Progenitor cell of endocrine pancreas (in vitro differentiated cells): Measurements from ENCODE around the gene ZNF579. TPM values are rescaled to one million over a fixed set of nuclear protein-coding genes. Genes with fewer than 3 reads are reported as not detected.
"Not testable (repeated sequence)": the region's sequence is repeated elsewhere in the genome, so short reads cannot be mapped to it uniquely, and the experiment has no call there.

Experiments used
- DNase-seq: peaks from one replicate; pipeline ENCODE4 v3.0.0; 2021; ENCODE audit warnings: low spot score; ENCODE audit not compliant: unreplicated experiment
- H3K27ac Mint-ChIP-seq: 2 replicates; pipeline ENCODE4 v1.8.0; 2021; ENCODE audit warnings: mild to moderate bottlenecking, moderate library complexity, mixed read lengths
- H3K27me3 Mint-ChIP-seq: 2 replicates; pipeline ENCODE4 v1.8.0; 2021; ENCODE audit warnings: mixed read lengths
- H3K36me3 Mint-ChIP-seq: 2 replicates; pipeline ENCODE4 v1.8.0; 2022; ENCODE audit warnings: mixed read lengths; ENCODE audit not compliant: insufficient read depth
- H3K4me1 Mint-ChIP-seq: 2 replicates; pipeline ENCODE4 v1.8.0; 2021; ENCODE audit warnings: low read depth, mixed read lengths
- H3K4me3 Mint-ChIP-seq: 2 replicates; pipeline ENCODE4 v1.8.0; 2021; ENCODE audit warnings: low read depth, mild to moderate bottlenecking, moderate library complexity, mixed read lengths
- H3K9me3 Mint-ChIP-seq: 2 replicates; pipeline ENCODE4 v1.8.0; 2021; ENCODE audit warnings: low read depth, mixed read lengths
- total RNA-seq: library from RNA; stranded (reverse); gene quantifications from 2 replicates; pipeline ENCODE4 v1.2.1, GENCODE V29; 2021
- TF ChIP-seq, protein P1 (sequence below): fragments of 200-600 bp; sonication (generic); IDR thresholded peaks from one replicate; pipeline ENCODE4 v1.5.0; 2021; ENCODE audit warnings: antibody characterized with exemption, mild to moderate bottlenecking; ENCODE audit not compliant: unreplicated experiment

Gene ZNF579
- total RNA-seq, 1 donor from 2014 or later = 29.1 TPM

DNA sequence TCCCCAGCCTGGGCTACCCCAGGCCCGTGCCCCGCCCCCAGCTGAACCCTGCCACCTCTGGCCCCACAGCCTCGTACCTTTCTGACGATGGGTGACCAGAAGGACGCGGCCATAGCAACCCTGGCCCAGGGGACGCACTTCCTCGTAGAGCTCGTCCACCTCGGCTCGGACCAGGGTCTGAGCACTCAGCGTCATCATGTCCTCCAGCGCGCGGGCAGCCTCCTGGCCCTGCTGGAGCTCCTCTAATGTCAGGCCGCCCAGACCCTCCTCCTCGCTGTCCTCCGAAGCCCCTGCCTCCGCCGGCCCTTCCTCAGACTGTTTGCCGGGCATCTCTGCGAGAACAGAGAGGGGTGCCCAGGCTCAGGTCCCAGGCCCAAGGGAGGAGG is 44.7 kb downstream of the ZNF579 start:
- DNase-seq = no peak
- Mint-ChIP-seq H3K4me3 (no peak overlapping the region), H3K27me3 (no peaks in the 10 kb centered on the region), H3K36me3 (no peaks in the 10 kb centered on the region), H3K9me3 (no peaks in the 10 kb centered on the region), H3K27ac (no peak overlapping the region), H3K4me1 (no peaks in the 10 kb centered on the region)
- TF ChIP-seq, protein P1, sequence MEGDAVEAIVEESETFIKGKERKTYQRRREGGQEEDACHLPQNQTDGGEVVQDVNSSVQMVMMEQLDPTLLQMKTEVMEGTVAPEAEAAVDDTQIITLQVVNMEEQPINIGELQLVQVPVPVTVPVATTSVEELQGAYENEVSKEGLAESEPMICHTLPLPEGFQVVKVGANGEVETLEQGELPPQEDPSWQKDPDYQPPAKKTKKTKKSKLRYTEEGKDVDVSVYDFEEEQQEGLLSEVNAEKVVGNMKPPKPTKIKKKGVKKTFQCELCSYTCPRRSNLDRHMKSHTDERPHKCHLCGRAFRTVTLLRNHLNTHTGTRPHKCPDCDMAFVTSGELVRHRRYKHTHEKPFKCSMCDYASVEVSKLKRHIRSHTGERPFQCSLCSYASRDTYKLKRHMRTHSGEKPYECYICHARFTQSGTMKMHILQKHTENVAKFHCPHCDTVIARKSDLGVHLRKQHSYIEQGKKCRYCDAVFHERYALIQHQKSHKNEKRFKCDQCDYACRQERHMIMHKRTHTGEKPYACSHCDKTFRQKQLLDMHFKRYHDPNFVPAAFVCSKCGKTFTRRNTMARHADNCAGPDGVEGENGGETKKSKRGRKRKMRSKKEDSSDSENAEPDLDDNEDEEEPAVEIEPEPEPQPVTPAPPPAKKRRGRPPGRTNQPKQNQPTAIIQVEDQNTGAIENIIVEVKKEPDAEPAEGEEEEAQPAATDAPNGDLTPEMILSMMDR = no peak

DNA sequence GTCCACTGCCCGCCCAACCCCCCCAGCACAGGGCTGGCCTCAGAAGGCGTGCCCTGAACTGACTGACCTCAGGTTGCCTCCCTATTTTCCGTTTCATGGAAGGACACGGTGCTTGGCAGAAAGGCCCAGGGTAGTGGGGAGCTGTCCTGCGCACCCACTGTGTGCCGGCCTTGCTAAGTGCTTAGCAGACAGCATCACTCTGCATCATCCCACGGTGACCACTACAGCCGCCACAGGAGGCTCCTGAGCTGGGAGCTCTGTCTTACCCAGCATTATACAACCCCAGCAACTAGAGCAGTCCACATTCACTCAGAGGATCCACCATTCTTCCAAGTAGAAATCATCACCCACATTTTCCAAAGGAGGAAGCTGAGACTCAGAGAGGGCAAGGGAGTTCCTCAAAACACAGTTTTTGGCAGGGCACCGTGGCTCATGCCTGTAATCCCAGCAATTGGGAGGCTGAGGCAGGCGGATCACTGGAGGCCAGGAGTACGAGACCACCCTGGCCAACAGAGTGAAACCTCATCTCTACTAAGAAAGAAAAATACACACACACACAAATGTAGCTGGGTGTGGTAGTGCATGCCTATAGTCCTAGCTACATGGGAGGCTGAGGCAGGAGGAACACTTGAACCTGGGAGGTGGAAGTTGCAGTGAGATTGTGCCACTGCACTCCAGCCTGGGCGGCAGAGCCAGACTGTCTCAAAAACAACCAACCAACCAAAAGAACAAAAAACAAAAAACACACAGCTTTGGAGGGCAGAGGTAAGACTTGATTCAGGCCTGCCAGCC is 45.3 kb downstream of the ZNF579 start:
- Mint-ChIP-seq H3K9me3 (no peaks in the 10 kb centered on the region), H3K4me1 (no peaks in the 10 kb centered on the region), H3K27me3 (no peaks in the 10 kb centered on the region), H3K4me3 (no peak overlapping the region), H3K27ac (no peak overlapping the region), H3K36me3 (no peaks in the 10 kb centered on the region)
- DNase-seq = no peak
- TF ChIP-seq, protein P1 = no peak

DNA sequence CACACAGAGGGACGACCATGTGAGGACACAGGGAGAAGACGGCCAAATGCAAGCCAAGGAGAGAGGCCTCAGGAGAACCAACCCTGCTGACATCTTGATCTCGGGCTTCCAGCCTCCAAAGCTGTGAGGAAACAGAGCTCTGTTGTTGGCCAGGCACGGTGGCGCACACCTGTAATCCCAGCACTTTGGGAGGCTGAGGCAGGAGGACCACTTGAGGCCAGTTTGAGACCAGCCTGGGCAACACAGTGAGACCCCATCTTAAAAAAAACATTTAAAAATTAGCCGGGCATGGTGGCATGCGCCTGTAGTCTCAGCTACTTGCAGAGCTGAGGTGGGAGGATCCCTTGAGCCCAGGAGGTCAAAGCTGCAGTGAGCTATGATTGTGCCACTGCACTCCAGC is 46.4 kb downstream of the ZNF579 start:
- not testable (repeated sequence) for H3K4me3 Mint-ChIP-seq, DNase-seq, H3K27me3 Mint-ChIP-seq, H3K4me1 Mint-ChIP-seq, H3K36me3 Mint-ChIP-seq, H3K27ac Mint-ChIP-seq, H3K9me3 Mint-ChIP-seq

DNA sequence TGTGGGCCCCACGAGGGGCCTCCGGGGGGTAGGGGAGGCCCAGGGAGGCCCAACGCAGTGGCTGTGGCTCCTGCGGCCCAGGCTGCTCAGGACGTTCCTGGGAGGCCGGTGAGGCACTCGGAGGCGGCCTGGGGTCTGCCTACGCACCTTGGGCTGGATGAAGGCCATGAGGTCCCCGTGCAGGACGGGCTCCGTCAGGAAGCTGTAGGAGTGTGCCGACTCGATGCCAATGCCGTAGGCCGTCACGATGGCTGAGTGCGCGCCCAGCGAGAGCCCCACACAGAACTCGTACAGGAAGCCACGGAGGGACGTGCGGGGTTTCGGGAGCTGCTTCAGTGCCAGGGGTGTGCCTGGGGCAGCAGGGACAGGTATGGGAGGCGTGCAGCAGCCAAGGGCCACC is 49.7 kb downstream of the ZNF579 start:
- no peaks in the 10 kb centered on the region for H3K36me3 Mint-ChIP-seq
- TF ChIP-seq, protein P1 = no peak
- no peaks in the 10 kb centered on the region for H3K27me3 Mint-ChIP-seq
- no peak for DNase-seq
- no peaks in the 10 kb centered on the region for H3K9me3 Mint-ChIP-seq
- H3K4me3 Mint-ChIP-seq = no peak overlapping the region
- H3K4me1 Mint-ChIP-seq = no peaks in the 10 kb centered on the region
- H3K27ac Mint-ChIP-seq = no peak overlapping the region

DNA sequence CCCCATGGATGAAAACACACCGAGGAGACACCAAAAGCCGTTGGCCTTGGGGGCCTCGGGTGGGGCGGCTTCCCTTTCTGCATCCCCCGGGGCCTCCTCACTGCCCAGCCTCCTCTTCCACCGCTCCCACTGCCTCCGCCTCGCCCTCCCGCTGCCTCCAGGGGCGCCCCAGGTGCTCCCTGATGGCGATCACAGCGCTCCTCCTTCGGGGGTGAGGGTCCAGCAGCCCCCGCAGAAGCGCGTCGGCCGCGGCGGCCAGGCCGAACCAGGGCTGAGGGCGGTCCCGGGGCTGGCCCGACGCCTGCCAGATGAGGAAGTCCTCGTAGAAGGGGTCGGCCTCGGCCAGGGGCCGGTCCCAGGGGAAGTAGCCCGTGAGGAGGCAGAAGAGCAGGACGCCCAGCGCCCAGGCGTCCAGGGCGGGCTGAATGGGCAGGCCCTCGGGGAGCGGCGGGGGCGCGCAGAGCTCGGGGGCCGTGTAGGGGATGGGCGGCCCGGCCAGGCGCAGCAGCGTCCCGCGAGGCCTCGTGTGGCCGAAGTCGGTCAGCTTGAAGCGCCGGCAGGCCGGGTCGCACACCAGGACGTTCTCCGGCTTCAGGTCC is 50.9 kb downstream of the ZNF579 start:
- no peak for DNase-seq
- Mint-ChIP-seq H3K36me3 (no peaks in the 10 kb centered on the region), H3K4me1 (peaks cover 3% of the 10 kb centered on the region), H3K9me3 (no peaks in the 10 kb centered on the region), H3K27me3 (peaks cover 7% of the 10 kb centered on the region), H3K27ac (no peak overlapping the region), H3K4me3 (no peak overlapping the region)
- TF ChIP-seq, protein P1 = no peak
